GM18907 (cell line): ENCODE results near the gene CXCR3.
"Not testable (repeated sequence)": the region's sequence is repeated elsewhere in the genome, so short reads cannot be mapped to it uniquely, and the experiment has no call there.

Experiments used
- ATAC-seq: cut with Tn5 transposase; IDR thresholded peaks from one replicate; pipeline ENCODE4 v1.9.1; 2021; ENCODE audit warnings: mild to moderate bottlenecking, moderate library complexity; ENCODE audit not compliant: unreplicated experiment

The CXCR3 gene

GRCh38 chrX:71618303-71618721 is at the start of gene CXCR3:
Gene CXCR3 (minus strand): TSS chrX:71618511. CDS start chrX:71618449, 62 bp downstream.
- peak; percentile 61 for ATAC-seq

- no peak for ATAC-seq
These were observed 49.3 kb upstream of the CXCR3 start, which contains the start of gene LOC101059915 for GRCh38 chrX:71667328-71668247. Gene LOC101059915 (plus strand): TSS chrX:71667546.

GRCh38 chrX:71666240-71667223 is 48.2 kb upstream of the CXCR3 start:
- ATAC-seq, result no peak

- ATAC-seq, result no peak
These were observed 47.4 kb upstream of the CXCR3 start for GRCh38 chrX:71665747-71666146.

- ATAC-seq, result no peak
These were observed 46.7 kb upstream of the CXCR3 start for GRCh38 chrX:71664889-71665491.

- ATAC-seq, result peak; percentile 60
These were observed 45.9 kb upstream of the CXCR3 start for GRCh38 chrX:71664202-71664601.

- not testable (repeated sequence) for ATAC-seq
These were observed 44.9 kb upstream of the CXCR3 start for GRCh38 chrX:71663238-71663637.

- ATAC-seq, result not testable (repeated sequence)
These were observed 44.3 kb upstream of the CXCR3 start for GRCh38 chrX:71662654-71663053.

GRCh38 chrX:71661919-71662318 is 43.6 kb upstream of the CXCR3 start:
- ATAC-seq, result no peak

- no peak for ATAC-seq
These were observed 42.5 kb upstream of the CXCR3 start for GRCh38 chrX:71660562-71661416.

- ATAC-seq, result no peak
These were observed 41.6 kb upstream of the CXCR3 start for GRCh38 chrX:71659959-71660358.

GRCh38 chrX:71659342-71659741 is 41.0 kb upstream of the CXCR3 start:
- ATAC-seq, result no peak

GRCh38 chrX:71657267-71657666 is 39.0 kb upstream of the CXCR3 start:
- ATAC-seq, result no peak

GRCh38 chrX:71653344-71653743 is 35.0 kb upstream of the CXCR3 start:
- ATAC-seq, result no peak

- peak; percentile 62 for ATAC-seq
These were observed 34.1 kb upstream of the CXCR3 start for GRCh38 chrX:71652405-71652804.

GRCh38 chrX:71650333-71650969 is 32.1 kb upstream of the CXCR3 start:
- peak; percentile 91 for ATAC-seq

GRCh38 chrX:71644406-71644805 is 26.1 kb upstream of the CXCR3 start:
- not testable (repeated sequence) for ATAC-seq

- ATAC-seq, result no peak
These were observed 21.7 kb upstream of the CXCR3 start for GRCh38 chrX:71640002-71640401.

- no peak for ATAC-seq
These were observed 20.1 kb upstream of the CXCR3 start for GRCh38 chrX:71638409-71638808.
